ENCODE data around the gene ARL6IP1.
"Not testable (repeated sequence)": the region's sequence is repeated elsewhere in the genome, so short reads cannot be mapped to it uniquely, and the experiment has no call there.

The ARL6IP1 gene

DNA sequence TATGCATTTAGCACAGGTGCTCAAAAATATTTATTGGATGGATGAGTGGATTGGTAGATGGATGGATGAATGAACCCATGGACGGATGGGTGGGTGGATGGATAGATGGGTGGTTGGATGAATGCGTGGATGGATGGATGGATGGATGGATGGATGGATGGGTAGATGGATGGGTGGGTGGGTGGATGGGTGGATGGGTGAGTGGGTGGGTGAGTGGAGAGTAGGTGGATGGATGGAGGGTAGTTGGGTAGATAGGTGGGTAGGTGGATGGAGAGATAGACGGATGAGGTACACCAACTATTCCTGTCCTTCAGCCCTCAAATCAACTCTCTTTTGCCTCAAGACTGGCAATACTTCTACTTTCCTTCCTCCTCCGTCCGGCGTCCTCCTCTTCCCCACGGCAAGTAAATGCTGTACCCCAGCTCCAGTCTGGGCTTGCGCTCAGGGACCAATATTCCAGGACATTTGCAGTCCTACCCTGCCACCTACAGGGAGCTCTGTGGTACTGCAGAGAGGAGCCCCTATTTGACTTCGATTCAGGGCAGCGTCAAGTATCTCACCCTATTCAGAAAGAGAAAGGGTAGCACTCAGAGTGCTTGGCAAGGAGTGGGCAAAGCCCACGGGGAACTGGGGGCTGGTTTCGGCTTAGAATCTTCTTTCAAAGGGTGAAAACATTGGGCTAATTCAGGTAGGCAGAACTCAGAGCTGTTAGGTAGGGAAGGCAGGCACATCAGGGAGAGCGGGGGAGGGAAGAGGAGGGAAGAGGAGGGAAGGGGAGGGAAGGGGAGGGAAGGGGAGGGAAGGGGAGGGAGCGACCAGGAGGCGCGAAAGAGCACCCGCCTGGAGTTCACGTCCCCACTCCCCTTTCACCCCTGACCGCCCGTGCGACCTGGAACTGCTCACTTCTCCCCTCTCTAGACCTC lies 41.5 kb downstream of the ARL6IP1 start:
- peak; percentile 77 for DNase-seq (ENCODE audit: low spot score)

DNA sequence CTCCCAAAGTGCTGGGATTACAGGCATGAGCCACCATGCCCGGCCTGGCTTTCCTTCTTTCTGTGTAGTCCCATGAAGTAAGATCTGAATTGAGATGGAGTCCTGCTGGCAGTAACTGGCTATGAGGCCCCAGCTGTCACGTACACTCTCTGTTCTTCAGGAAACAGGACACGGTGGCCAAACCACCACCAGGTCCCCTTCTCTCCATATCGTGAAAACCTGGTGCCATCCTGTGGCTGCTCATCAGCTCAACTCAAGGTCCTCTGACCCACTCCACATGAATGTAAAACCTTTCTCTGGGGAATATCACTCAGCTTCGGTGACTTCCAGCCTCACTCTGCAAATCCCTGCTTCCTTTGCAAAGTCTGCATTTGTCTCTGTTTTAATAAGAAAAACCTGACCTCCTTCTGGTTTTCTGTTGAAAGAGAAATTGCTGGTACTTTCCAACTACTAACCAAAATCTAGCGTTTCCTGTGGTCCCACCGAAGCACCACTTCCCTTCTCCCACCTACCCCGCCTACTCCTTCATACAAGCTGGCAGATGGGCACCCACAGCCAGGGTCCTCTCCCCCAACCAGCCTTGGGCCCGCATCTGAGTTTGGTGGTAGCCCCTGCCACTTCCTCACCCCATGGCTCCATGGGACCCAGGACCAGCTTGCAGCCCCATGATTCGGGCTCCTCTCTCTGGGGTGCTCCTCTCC lies 43.2 kb downstream of the ARL6IP1 start:
- not testable (repeated sequence) for DNase-seq (ENCODE audit: low spot score)

DNA sequence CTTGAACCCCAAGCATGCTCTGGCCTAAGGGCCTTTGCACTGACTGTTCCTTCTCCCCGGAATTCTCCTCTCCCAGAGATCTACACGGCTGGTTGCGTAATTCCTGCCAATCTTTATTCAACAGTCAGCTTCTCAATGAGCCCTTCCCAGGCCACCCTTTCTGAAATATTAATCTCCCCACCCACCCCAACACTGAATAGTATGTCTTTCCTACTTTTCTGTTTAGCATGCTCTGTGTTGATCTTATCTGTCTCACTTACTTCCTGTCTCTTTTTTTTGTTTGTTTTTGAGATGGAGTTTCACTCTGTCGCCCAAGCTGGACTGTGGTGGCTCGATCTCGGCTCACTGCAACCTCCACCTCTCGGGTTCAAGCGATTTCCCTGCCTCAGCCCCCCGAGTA lies 44.7 kb downstream of the ARL6IP1 start:
- not testable (repeated sequence) for DNase-seq (ENCODE audit: low spot score)

- not testable (repeated sequence) for DNase-seq (ENCODE audit: low spot score)
Observed at GRCh38 chr16:18742870-18743269, 58.5 kb downstream of the ARL6IP1 start.
